NOMO-1 treated with dmso at 0.1 percent for 144 hours (cell line): ENCODE results near the gene LHB.

Source experiments
- DNase-seq: peaks from one replicate; lab custom pipeline; 2025; ENCODE audit not compliant: unreplicated experiment; lab: John Stamatoyannopoulos, UW

Gene LHB

GRCh38 chr19:49014123-49014869, 2.6 kb downstream of the LHB start:
- no peak for DNase-seq

- DNase-seq, result no peak
These were observed 5.7 kb downstream of the LHB start for GRCh38 chr19:49011194-49011593.

GRCh38 chr19:49010453-49010852, 6.4 kb downstream of the LHB start:
- DNase-seq, result no peak

GRCh38 chr19:49009828-49010227, 7.1 kb downstream of the LHB start:
- DNase-seq, result no peak

- DNase-seq, result no peak
These were observed 10.0 kb downstream of the LHB start for GRCh38 chr19:49006905-49007304.

- no peak for DNase-seq
These were observed 11.8 kb downstream of the LHB start for GRCh38 chr19:49004964-49005614.

- no peak for DNase-seq
These were observed 12.8 kb downstream of the LHB start for GRCh38 chr19:49004133-49004532.

- DNase-seq, result no peak
These were observed 17.2 kb downstream of the LHB start for GRCh38 chr19:48999481-49000325.

- DNase-seq, result no peak
These were observed 18.9 kb downstream of the LHB start for GRCh38 chr19:48997972-48998371.

- DNase-seq, result no peak
These were observed 22.9 kb downstream of the LHB start for GRCh38 chr19:48994035-48994386.

GRCh38 chr19:48993175-48994034, 23.5 kb downstream of the LHB start, which contains the start of the genes GYS1 and RUVBL2:
Gene GYS1, minus strand, starts transcription at chr19:48993309. Its CDS starts 197 bp downstream, at chr19:48993112.
Gene RUVBL2, plus strand, starts transcription at chr19:48993887. Its CDS starts 25 bp downstream, at chr19:48993912.
- DNase-seq, result peak; percentile 100

- DNase-seq, result no peak
These were observed 24.2 kb downstream of the LHB start for GRCh38 chr19:48992581-48993174.

GRCh38 chr19:48991873-48992580, 24.9 kb downstream of the LHB start:
- DNase-seq, result no peak

- DNase-seq, result no peak
These were observed 25.8 kb downstream of the LHB start for GRCh38 chr19:48991011-48991609.

- DNase-seq, result no peak
These were observed 26.5 kb downstream of the LHB start for GRCh38 chr19:48990400-48990799.

GRCh38 chr19:48989701-48990291, 27.1 kb downstream of the LHB start:
- DNase-seq, result no peak

GRCh38 chr19:48988860-48989259, 28.0 kb downstream of the LHB start:
- no peak for DNase-seq

- no peak for DNase-seq
These were observed 28.6 kb downstream of the LHB start for GRCh38 chr19:48988286-48988685.

GRCh38 chr19:48987323-48987722, 29.6 kb downstream of the LHB start:
- DNase-seq, result no peak
